MM.1S (cell line): ENCODE data around the gene SLC6A8.

ENCODE experiments used
- CTCF ChIP-seq: fragments of 300-600 bp; sonication (generic); IDR thresholded peaks from 2 replicates; pipeline ENCODE4 v1.5.1; 2016; ENCODE audit warnings: antibody characterized with exemption, low read length, mixed read lengths
- EZH2 ChIP-seq: fragments of 300-600 bp; sonication (generic); optimal IDR thresholded peaks from 2 replicates; pipeline ENCODE3; 2017; ENCODE audit warnings: low read depth, mild to moderate bottlenecking, antibody characterized with exemption, low read length, mixed read lengths
- EZH2phosphoT487 ChIP-seq: fragments of 300-600 bp; sonication (generic); IDR thresholded peaks from 2 replicates; pipeline ENCODE4 v1.6.1; 2018; ENCODE audit warnings: antibody characterized with exemption, low read length

DNA sequence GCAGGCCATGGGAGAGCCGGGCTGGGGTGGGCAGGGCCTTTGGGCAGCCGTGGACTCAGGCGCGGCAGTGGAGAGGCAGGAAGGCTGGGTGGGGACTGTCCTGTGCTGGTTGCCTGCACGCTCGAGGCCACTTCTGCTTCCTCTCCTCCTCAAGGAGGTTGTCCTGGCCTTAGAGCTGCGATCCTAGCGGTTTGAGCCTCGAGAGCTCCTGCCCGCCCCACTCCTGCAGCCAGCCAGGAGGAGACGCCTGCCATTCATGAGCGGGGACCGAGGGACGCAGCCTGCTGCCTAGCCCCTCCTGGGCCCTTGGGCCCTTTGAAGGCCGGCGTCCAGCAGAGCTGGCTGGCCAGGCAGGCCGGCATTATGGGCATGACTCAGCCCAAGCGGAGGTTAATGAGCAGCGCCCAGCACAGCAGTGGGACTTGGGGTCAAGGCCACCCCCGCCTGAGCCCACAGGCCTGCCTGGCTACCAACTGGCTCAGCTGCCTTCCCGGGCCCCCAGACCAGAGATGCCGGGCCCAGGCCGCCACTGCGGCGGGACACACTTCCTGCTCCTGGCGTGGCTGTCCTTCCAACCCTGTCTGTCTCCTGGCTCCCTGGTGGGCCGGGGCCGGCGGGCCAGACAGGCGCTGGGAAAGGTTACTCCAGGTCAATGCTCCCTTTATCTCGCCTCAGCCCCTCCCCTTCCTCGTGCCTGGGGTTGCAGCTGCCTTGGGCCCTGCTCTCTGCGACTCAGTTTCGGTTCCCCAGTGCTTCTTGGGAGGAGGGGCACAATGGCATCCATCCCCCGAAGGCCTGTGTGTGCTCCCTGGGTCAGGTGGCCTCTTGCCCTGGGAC lies 38.8 kb downstream of the SLC6A8 start:
- no peak for TF ChIP-seq CTCF
- TF ChIP-seq EZH2: no peak
- TF ChIP-seq EZH2phosphoT487: no peak
